ENCODE measurements around the gene MON1A.

- no peak for TF ChIP-seq NFRKB (IDR thresholded peaks at IDR 0.05)
- no peak for TF ChIP-seq HDGF (IDR thresholded peaks at IDR 0.05; ENCODE audit: borderline replicate concordance)
- TF ChIP-seq ELF4 (IDR thresholded peaks at IDR 0.05), result no peak
- TF ChIP-seq FOXK2 (IDR thresholded peaks at IDR 0.05), result no peak
- TF ChIP-seq BHLHE40 (IDR thresholded peaks at IDR 0.05; ENCODE audit: borderline replicate concordance), result no peak
- no peak for TF ChIP-seq SUZ12 (IDR thresholded peaks at IDR 0.05)
- TF ChIP-seq SP1 (IDR thresholded peaks at IDR 0.05), result no peak
- no peak for TF ChIP-seq FOXM1 (IDR thresholded peaks at IDR 0.05; ENCODE audit: borderline replicate concordance)
- TF ChIP-seq ARNT (IDR thresholded peaks at IDR 0.05), result no peak
- TF ChIP-seq LEF1 (IDR thresholded peaks at IDR 0.05; ENCODE audit: borderline replicate concordance), result no peak
- no peak for TF ChIP-seq FOXA1 (IDR thresholded peaks at IDR 0.05)
- no peak for TF ChIP-seq L3MBTL2 (conservative IDR thresholded peaks at IDR 0.05)
- no peak for TF ChIP-seq ZNF384 (IDR thresholded peaks at IDR 0.05)
These were observed 28.0 kb downstream of the MON1A start for GRCh38 chr3:49901366-49902339.

Measured in HEK293T (cell line).